HG03565 (cell line): ENCODE results near the gene LPIN1.

ENCODE experiments used
- ATAC-seq: cut with Tn5 transposase; IDR thresholded peaks from one replicate; pipeline ENCODE4 v1.9.1; 2021; ENCODE audit warnings: mild to moderate bottlenecking, moderate library complexity; ENCODE audit not compliant: unreplicated experiment

LPIN1 gene

DNA sequence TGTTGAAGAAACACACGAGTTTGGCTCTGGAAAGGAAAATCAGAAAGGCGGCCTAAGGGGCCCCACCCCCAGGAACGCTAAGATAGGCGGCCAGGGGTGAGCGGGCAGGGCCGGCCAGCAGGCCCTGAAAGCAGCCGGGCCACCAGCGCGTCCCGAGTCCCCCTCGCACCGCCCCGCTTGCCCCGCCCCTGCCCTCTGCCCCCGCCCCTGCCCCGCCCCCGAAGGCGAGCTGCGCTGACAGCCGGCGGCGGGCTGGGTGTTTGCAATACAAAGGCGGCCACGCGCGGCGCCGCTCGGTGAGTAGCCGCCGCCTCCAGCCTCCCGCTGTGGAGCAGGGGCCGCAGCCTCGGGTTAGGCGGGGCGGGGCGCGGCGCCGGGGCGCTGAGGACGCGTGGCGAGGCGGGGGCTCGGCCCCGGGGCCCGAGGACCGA is at the start of gene LPIN1:
Gene LPIN1 (plus strand): TSS at position 257 of the 431 bp plus-strand sequence. CDS start 18,910 bp downstream, outside the sequence.
- ATAC-seq, result peak; percentile 33

DNA sequence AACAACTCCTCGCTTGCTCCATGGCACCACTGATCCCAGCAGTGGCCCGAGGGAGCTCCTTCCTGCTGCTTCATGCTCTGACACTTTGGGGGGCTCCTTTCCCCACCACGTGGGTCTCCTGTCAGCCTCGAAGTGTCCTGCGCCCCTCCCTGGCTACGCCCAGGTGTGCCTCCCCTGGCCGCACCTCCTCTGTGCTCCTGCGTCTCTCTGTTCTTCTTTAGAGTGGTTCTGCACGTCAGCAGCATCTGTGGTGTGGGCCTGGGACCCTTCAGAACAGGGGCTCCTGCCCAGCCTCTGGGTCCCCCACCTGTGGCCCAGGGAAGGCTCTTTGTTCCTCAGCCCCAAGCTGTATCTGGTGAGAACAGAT is 49.7 kb upstream of the LPIN1 start:
- ATAC-seq, result no peak

- ATAC-seq, result no peak
Observed at GRCh38 chr2:11697103-11697871, 49.1 kb upstream of the LPIN1 start.

- ATAC-seq, result no peak
Observed at GRCh38 chr2:11698009-11698922, 48.2 kb upstream of the LPIN1 start.

- ATAC-seq, result no peak
Observed at GRCh38 chr2:11699686-11700670, 46.5 kb upstream of the LPIN1 start.

DNA sequence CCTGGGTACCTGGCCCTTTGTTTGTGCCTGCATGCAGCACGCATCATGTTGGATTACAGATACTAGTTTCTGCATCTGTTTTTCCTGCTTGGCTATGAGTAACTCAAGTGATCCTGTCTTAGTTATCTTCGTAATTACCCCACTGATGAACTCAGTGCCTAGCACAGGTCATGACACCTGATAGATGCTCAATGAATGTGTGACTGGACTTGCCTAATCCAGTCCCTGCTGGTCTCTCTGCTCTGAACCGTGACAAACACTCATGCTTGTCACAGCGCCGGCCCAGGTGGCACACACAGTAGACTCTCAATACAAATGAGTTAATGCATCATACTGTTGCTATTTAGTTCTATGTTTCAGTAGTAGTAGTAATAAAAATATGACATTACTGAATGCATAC is 45.2 kb upstream of the LPIN1 start:
- ATAC-seq, result no peak

- ATAC-seq, result no peak
Observed at GRCh38 chr2:11701751-11702301, 44.6 kb upstream of the LPIN1 start.

DNA sequence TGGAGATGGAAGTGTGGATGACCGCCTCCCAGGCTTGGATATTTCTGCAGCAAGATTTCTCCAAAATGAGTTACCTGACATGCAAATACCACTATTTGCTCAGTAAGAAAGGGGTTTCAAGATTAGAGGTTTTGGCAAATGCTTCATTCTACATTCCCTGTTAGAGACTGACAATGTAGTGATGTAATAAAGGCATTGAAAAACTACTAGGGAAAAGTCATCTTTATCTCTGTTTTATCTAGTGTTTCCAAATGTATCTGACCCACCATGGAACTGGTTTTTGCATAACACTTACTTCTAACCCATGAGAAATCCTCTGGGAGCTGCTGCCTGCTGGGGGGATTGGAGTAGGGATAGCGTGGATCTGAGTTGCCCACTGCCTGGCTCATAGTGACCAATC is 43.5 kb upstream of the LPIN1 start:
- ATAC-seq, result no peak

DNA sequence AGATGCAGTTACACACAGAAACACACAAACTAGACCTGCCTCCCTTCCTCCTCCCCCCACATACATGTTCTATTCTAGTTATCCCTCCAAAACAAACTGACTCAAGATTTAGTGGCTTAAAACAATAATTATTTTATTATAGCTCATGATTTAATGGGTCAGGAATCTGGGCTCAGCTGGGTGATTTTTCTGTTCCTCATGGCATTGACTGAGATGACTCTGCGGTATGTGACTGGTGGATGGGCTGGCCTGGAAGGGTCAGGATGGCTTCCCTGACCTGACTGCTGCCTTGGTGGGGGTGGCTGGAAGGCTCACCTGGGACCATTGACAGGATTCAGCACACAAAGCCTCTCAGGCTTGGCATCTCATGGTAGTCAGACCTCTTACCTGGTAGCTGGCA is 42.7 kb upstream of the LPIN1 start:
- ATAC-seq, result no peak

- no peak for ATAC-seq
Observed at GRCh38 chr2:11705063-11705462, 41.4 kb upstream of the LPIN1 start.

DNA sequence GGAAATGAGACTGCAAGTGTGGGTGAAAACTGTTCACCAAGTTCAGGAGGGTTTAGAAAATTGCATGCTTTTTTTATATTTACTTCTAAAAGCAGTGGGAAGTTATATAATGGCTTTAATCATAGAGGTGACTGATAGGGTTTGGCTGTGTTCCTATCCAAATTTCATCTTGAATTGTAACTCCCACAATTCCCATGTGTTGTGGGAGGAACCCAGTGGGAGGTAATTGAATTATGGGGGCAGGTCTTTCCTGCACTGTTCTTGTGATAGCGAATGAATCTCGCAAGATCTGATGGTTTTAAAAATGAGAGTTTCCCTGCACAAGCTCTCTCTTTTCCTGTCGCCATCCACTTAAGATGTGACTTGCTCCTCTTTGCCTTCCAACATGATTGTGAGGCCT is 40.7 kb upstream of the LPIN1 start:
- no peak for ATAC-seq

GRCh38 chr2:11708106-11708505 is 38.3 kb upstream of the LPIN1 start:
- no peak for ATAC-seq

DNA sequence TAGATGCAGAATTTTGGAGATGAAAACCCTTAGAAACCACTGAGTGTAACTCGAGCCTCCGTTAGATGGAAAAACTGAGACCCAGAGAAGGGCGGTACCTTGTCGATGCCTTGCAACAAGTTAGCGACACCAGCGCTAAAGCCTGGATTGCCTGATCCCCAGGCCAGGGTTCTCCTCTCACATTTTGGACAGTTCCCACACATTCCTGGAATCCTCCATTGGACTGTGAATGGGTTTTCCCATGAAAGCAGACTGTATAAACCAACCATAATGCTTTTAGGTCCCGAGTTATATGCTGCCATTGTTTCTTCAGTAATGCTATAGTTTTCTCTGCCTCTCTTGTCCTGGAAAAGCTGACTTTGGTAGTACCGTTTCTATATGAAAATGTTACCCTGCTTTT is 37.1 kb upstream of the LPIN1 start:
- no peak for ATAC-seq

GRCh38 chr2:11710210-11710609 is 36.2 kb upstream of the LPIN1 start:
- ATAC-seq, result no peak

GRCh38 chr2:11710632-11711353 is 35.6 kb upstream of the LPIN1 start:
- no peak for ATAC-seq

- ATAC-seq, result no peak
Observed at GRCh38 chr2:11711354-11711716, 35.1 kb upstream of the LPIN1 start.

- ATAC-seq, result no peak
Observed at GRCh38 chr2:11711751-11712150, 34.7 kb upstream of the LPIN1 start.

DNA sequence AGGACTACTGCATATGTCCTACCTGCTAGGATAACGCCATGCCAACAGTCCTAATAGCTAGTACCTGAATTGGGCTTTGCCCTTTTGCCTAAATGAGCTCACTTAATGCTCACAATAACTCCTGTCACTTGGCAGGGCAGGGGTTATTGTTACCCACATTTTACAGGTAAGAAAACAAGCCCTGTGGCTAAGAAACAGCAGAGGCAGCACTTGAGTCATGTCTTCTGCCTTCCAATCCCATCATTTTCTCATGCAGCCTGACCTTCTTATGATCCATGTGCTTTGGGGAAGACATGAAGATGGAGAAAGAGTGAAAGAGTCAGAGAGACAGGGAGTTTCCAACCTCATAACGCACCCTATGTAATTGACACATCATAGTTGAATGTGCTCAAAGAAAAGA is 33.6 kb upstream of the LPIN1 start:
- ATAC-seq, result no peak

DNA sequence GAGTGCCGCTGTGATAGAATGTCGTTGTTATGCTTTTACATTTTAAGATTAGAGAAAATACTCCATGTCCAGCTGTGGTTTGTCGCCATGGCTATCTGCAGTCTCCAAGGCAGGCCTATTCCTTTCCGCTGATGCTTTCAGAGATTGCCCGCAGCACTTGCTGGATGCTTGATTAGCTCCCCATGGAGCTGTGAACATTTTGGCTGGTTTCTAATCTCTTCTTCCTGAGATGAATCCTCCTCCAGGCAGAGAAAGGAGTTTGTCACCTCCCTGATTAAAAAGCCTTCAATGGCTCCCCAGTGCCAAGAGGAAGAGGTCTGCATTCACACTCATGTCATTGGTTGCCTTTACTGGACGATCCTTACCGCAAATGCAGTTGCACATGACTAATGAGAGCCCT is 32.6 kb upstream of the LPIN1 start:
- ATAC-seq, result no peak
